ENCODE results near the gene CSNK1A1L.

The CSNK1A1L gene

GRCh38 chr13:37105251-37105714 lies at the start of gene CSNK1A1L:
Gene CSNK1A1L (minus strand): TSS chr13:37105664. CDS start chr13:37105256, 408 bp downstream.
- DNase-seq (ENCODE audit: low read depth): no peak

DNA sequence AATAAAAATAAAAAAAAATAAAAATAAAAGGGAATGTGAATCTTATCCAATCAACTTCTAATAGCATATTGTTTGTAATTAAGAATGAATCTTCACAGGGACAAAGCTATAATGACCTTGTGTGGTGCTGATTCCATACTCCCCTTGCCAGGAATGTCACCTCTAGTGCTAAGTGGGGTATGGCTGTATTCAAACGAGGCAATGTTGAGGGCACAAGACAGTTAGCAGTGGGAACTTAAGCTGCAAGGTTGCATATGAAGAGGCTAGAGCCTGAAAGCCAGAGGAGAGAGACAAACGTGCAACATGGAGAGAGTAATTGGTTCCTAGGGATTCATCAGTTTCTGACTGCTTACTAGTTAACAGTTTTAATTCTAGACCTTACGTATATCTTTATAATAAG lies 43.9 kb upstream of the CSNK1A1L start:
- no peak for DNase-seq (ENCODE audit: low read depth)

DNA sequence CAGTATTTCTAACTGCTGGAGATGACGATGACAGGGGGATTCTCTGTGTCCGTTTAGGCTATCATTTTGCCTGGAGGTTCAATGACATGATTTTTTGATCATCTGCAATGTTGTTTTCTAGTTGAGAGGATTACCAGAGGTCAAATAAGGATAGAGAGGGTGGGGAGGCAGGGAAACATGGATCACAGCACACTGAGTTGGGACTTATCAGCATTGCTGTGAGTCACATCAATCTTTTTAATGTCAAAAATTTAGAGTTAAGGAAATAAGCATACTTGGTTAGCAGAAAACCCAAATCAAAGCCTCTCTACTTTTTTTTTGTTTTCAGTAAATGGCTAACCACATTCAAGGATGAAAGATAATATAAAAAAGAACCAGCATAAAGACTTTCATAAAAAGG lies 43.0 kb upstream of the CSNK1A1L start:
- DNase-seq (ENCODE audit: low read depth): no peak

DNA sequence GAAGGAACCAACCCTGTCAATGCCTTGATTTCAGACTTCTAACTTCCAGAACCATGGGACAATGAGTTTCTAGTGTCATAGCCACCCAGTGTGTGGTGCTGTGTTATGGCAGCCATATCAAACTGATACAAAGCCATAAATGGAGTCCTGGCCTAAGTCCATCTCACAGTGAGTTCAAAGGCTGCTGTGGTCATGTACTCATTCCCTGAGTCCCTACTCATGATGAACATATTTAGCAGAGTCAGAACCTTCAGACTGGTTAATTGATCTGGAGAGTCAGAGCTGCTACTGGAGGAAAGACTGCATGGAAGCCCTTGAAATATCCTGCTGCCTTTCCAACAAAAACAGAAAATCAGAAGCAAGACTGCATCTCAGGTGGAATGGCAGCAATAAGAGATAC lies 39.2 kb upstream of the CSNK1A1L start:
- DNase-seq (ENCODE audit: low read depth): no peak

DNA sequence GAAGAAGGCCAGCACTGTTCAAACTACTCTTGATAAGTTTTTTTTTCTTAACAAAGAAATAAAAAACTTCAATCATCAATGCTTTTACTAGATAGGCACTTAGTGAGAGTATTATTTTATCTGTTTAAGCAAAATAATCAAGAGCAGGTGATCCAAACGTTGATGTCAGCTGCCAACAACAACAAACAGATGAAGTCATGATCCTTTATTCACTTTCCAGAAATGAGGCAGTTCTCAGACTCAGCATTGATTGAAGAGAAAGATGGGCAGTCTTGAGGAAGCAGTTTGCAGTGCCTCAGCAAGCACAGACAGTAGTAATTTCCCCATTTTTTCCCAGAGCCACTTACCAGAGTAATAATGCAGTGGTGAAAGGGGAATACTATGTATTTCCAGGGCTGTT lies 38.4 kb upstream of the CSNK1A1L start:
- DNase-seq (ENCODE audit: low read depth): no peak

DNA sequence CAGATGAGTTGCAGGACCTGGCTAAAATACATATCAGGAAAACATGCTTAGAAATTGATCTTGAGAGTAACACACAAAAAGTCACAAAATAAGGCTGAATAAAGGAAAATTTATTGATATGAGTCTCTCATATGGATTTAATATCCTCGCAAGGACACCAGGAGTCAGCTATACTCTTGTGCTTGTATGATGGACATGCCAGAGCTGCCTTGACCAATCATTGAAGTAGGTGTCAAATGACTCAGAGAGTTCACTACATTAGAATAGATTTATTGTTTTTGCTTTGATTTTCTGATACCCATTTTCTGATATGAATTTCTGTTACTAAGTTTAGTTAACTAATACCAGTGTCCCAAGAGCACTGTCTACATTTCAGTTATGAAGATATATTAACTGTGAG lies 37.4 kb upstream of the CSNK1A1L start:
- DNase-seq (ENCODE audit: low read depth): no peak

DNA sequence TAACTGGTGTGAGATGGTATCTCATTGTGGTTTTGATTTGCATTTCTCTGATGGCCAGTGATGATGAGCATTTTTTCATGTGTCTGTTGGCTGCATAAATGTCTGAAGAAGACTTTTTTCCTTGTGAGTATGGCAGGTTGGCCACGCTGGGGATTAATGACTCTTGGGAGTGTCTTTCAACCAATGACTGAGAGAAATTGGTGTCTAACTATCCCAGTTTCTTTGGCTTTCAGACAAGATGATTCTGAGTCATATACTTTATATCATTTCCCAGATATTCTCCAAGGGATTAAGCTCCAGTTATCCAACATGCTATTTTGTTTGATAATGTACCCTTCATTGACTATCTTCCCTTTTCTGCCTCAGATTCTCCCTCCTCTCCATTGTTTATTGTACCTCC lies 35.5 kb upstream of the CSNK1A1L start:
- no peak for DNase-seq (ENCODE audit: low read depth)

DNA sequence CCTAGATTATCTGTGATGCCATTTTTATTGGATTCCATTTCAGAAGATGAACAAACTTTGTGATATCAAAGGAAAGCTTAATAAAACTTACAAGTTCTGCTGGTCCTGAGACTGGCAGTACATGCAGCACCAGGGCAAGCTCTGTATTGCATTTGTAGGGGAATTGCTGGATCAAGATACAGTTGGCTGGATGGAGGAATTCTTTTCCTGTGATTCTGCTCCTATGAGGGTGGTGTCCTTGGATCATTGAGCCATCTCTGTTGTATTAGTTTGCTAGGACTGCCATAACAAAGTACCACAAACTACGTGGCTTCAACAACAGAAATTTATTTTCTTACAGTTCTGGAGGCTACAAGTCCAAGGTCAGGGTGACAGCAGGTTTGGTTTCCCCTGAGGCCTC lies 33.9 kb upstream of the CSNK1A1L start:
- DNase-seq (ENCODE audit: low read depth): no peak

GRCh38 chr13:37138926-37139325 lies 33.5 kb upstream of the CSNK1A1L start:
- DNase-seq (ENCODE audit: low read depth): no peak

DNA sequence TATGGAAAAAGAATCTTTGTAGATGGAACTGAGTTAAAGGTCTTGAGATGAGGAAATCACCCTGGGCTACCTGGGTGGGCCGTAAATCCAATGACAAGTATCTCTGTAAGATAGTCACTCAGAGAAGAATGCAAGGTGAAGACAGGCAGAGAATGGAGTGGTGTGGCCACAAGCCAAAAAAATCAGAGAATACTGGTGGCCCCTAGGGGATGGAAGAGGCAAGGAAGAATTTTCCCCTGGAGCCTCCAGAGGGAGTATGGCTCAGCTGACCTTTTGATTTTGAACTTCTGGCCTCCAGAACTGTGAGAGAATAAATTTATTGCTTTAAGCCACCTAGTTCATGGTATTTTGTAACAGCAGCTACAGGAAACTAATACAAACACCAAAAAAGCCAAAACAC lies 32.7 kb upstream of the CSNK1A1L start:
- DNase-seq (ENCODE audit: low read depth): no peak

DNA sequence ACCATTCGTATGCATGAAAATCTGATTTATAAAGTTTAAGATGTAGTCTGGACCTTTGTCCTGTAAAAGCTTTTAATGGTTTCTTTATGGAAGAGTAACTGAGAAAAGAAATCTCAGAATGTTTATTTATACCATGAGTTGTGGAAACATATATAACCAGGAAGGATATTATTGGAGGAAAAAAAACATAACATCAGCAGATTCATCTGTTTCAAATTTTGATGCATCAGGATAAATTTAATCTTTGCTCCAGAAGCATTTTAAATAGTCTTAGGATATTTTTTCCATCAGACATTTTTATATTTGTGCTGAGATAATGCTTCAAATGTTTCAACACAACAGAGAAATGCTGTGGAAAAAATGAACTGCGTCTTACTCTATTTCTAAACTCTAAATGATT lies 31.2 kb upstream of the CSNK1A1L start:
- DNase-seq (ENCODE audit: low read depth): no peak

DNA sequence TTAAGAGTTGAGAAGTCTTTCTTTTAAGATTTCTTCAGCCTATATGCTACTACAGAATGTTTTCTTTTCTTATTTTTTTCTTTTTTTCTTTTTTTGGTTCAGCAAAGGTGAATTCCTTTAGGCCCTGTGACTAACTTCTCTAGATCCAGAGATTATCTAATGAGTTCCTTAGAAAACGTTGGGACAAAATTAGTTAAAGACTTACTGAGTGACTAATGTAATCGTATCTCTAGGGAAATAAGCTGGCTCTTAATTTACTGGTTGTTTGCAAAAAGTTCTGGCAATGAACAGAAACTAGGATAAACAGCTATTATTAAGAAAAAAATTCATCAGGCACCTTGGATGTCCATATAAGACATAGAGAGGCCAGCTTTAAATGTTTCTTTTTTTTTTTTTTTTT lies 30.7 kb upstream of the CSNK1A1L start:
- no peak for DNase-seq (ENCODE audit: low read depth)

GRCh38 chr13:37134411-37135041 lies 29.1 kb upstream of the CSNK1A1L start:
- DNase-seq (ENCODE audit: low read depth): no peak

DNA sequence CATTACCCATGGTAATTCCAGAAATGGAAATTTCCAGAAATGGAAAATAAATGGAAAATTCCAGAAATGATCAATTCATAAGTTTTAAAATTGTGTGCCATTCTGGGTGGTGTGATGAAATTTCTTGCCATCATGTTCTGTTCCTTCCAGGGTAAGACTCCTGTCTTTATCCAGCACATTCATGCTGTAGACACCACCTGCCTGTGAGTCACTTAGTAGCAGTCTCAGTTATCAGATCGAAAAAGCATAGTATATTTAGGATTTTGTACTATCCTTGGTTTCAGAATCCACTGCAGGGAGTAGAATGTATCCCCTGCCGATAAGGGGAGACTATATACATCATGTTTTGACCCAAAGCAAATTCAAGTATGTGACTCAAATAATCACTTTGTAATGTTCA lies 26.7 kb upstream of the CSNK1A1L start:
- DNase-seq (ENCODE audit: low read depth): no peak

DNA sequence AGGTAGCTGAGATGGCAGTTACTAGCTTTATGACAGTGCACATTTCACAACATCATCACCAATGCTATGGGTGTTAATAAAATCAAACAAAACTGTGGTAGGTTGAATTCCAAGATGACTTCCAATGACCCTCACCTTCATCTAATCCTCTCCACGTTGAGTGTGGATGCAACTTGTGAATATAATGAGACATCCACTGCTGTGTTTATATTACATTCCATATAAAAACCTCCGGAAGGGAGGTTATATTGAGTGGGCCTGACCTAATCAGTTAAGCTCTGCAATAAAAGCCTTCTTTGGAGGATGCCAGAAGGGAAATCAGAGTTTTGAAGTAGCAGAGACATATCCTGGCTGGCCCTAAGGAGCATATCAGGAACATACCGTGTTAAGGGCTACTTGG lies 25.6 kb upstream of the CSNK1A1L start:
- DNase-seq (ENCODE audit: low read depth): no peak

DNA sequence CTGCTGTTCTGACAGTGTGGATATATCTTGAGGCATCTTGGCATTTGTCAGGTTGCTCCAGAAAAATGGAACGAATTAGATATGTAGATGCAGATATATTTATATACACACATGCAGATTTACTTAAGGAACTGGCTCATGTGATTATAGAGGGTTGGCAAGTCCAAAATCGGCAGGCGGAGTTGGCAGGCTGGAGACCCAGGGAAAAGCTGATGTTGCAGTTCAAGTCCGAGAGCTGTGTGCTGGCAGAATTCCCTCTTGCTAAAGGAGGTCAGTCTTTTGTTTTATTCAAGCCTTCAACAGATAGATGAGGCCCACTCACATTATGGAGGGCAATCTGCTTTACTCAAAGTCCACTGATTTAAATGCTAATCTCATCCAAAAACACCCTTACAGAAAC lies 24.4 kb upstream of the CSNK1A1L start:
- no peak for DNase-seq (ENCODE audit: low read depth)

DNA sequence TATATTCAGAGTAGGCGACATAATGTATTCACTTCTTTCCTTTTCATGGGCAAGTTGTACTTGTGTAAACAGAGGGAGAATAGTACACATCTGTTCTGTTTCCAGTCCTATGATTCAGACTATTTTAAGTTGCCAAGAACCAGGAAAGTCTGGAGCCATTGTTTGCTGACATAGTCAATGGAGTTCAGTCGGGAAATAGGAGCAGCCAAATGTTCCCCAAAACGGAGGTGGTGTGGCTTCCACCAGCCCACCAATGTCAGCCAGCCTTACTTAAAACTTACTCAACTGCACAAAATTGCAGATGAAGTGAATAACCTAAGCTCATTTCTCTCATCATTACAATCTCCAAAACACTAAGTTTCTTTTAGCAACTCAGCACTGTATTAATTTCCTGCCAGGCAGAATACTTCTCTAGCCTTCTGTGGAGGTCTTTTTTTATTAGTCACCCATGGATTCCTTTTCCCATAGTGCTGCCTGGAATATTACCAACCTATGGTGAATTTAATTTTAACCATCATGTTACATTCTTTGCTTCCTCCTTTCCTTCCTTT lies 22.3 kb upstream of the CSNK1A1L start:
- DNase-seq (ENCODE audit: low read depth): no peak

DNA sequence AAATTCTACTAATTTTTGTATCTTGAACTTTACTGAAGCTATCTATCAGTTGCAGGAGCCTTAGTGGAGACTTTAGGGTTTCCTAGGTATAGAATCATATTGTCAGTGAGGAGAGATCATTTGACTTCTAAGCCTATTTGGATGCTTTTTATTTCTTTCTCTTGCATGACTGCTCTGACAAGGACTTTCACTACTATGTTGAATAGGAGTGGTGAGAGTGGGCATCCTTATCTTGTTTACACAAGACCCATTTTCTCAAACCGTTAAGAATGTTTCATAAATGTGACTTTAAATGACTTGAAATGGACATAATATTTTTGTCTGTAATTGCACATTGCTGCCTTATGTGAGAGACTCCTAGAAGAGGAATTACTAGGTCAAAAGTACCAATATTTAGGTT lies 17.9 kb upstream of the CSNK1A1L start:
- DNase-seq (ENCODE audit: low read depth): no peak

- DNase-seq (ENCODE audit: low read depth): no peak
Measured at GRCh38 chr13:37118016-37118415, 12.6 kb upstream of the CSNK1A1L start.

- no peak for DNase-seq (ENCODE audit: low read depth)
Measured at GRCh38 chr13:37114250-37114649, 8.8 kb upstream of the CSNK1A1L start.

GRCh38 chr13:37113534-37113933 lies 8.1 kb upstream of the CSNK1A1L start:
- no peak for DNase-seq (ENCODE audit: low read depth)

GRCh38 chr13:37109051-37109678 lies 3.7 kb upstream of the CSNK1A1L start:
- DNase-seq (ENCODE audit: low read depth): no peak

DNA sequence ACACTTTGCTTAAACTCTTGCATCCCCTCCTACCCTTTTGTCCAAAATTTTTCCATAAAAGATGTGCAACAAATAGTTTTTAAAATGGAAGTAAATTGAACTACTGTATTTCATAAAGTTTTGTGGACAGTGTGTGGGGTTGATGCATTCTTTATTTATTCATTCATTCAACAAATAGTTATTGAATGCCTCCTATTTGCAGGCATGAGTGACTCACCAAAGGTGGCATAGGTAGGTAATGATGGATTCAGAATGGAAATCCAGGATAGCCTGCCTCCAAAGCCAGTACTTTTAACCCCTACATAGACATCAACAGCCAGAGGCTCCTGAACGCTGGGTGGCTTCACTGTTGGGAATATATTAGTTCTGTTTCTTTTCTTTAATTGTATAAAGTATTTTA lies 2.4 kb upstream of the CSNK1A1L start:
- no peak for DNase-seq (ENCODE audit: low read depth)

GRCh38 chr13:37107456-37107855 lies 2.0 kb upstream of the CSNK1A1L start:
- no peak for DNase-seq (ENCODE audit: low read depth)

Data from stimulated activated CD8-positive, alpha-beta memory T cell treated with anti-CD3 and anti-CD28 coated beads, Interleukin-12 subunit alpha, Interleukin-12 subunit beta, amount 100 ng/mL, for 4 hours (primary cell).